Measurements from ENCODE around the gene WFDC12. TPM values are rescaled to one million over a fixed set of nuclear protein-coding genes. Genes with fewer than 3 reads are reported as not detected.

Gene WFDC12, protein sequence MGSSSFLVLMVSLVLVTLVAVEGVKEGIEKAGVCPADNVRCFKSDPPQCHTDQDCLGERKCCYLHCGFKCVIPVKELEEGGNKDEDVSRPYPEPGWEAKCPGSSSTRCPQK
- total RNA-seq = not detected in 2 replicates

DNA sequence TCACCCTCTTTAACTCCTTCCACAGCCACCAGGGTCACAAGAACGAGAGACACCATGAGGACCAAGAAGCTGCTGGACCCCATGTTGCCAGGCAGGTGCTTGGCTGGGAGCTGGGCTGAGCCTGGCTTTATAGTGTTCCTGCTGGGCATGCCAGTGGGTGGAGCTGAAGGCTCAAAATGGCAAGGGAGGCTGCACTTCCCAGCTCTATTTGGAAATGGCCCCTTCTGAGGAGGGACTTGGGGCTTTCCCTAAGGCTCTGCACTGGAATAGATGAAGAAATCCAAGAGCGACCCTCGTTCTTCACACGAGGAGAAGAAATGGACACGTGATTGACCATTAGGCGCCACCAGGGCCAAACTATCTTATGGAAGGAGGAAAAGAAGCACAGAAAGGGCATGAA, at the start of gene WFDC12:
Gene WFDC12 (minus strand): TSS at position 101 of the 400 bp plus-strand sequence. CDS start 18 bp downstream, at position 83.

GRCh38 chr20:45114465-45115385, 9.5 kb downstream of the WFDC12 start, which contains the start of gene WFDC5:
Gene WFDC5, minus strand, starts transcription at chr20:45115174. Its CDS starts 91 bp downstream, at chr20:45115083.

DNA sequence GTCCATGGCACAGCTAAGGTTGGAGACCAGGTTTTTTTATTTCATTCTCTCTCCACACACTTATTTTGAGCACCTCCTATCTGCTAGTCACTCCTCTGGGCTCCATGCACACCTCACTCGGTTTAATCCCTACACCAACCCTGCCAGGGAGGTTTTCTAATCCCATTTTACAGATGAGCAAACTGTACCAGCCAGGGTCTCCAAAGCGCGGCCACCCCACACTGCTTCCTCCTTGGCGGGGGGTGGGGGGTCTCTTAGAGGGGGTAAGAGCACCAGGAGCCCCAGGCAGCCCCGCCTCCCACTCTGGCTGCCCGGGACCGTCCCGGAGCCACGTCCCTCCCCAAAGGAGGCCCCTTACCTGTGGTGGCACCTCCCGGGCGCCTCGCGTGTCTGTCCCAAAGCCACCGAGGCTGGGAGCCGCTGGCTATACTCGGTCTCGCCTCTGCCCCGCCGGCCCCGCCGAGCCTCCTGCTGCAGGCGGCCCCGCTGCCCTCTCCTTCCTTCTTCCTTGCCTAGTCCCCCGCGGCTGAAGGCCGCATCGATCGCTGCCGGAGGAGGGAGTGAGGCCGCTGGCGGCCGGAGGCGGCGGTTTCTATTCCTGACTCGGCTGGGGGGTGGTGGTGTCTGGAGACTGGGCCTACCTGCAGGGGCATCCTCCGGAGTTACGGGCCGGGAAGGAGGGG, 23.6 kb downstream of the WFDC12 start, which contains the start of gene KCNS1:
Gene KCNS1 (minus strand): TSS at position 565 of the 683 bp plus-strand sequence. CDS start 1,891 bp downstream, outside the sequence.

Other genes with a start within 250 kb of the WFDC12 start
- 89.1 and 103 TPM in 2 replicates for gene YWHAB, start 238.8 kb downstream of the WFDC12 start, total RNA-seq
- gene PABPC1L, start 214.4 kb downstream of the WFDC12 start, total RNA-seq = 11.5 and 21.5 TPM in 2 replicates
- 41.5 and 72.5 TPM in 2 replicates for gene TOMM34, start 164.1 kb downstream of the WFDC12 start, total RNA-seq
- gene STK4, start 158.0 kb downstream of the WFDC12 start, total RNA-seq = 55.5 and 74.1 TPM in 2 replicates
- gene KCNS1, start 23.3 kb downstream of the WFDC12 start, total RNA-seq = 1.00 and 1.6 TPM in 2 replicates
- gene WFDC5, start 9.3 kb downstream of the WFDC12 start, total RNA-seq = not detected in 2 replicates
- gene PI3, start 50.4 kb upstream of the WFDC12 start, total RNA-seq = not detected in 2 replicates
- not detected in 2 replicates for gene SEMG1, start 82.6 kb upstream of the WFDC12 start, total RNA-seq
- gene SEMG2, start 96.9 kb upstream of the WFDC12 start, total RNA-seq = not detected in 2 replicates
- gene SLPI, start 130.1 kb upstream of the WFDC12 start, total RNA-seq = not detected in 2 replicates
- not detected in 2 replicates for gene RBPJL, start 182.4 kb upstream of the WFDC12 start, total RNA-seq
- 0.11 TPM in 1 of 2 replicates, not detected in the other for gene MATN4, start 183.8 kb upstream of the WFDC12 start, total RNA-seq
- 129 and 156 TPM in 2 replicates for gene SDC4, start 224.0 kb upstream of the WFDC12 start, total RNA-seq
- 18.5 and 19.4 TPM in 2 replicates for gene SYS1, start 238.7 kb upstream of the WFDC12 start, total RNA-seq